H9 (cell line): ENCODE measurements around the gene PIEZO2. TPM values are rescaled to one million over a fixed set of nuclear protein-coding genes. Genes with fewer than 3 reads are reported as not detected.

Experiments
- DNase-seq: peaks from one replicate; pipeline ENCODE4 v3.0.0-alpha.2; 2017
- H2AFZ ChIP-seq: one replicate; pipeline ENCODE4 v1.6.1; 2013; ENCODE audit warnings: mild to moderate bottlenecking, low read length, control low read depth, moderate library complexity
- H2AK5ac ChIP-seq: 2 replicates; pipeline ENCODE4 v1.6.1; 2013; ENCODE audit warnings: low read length, control low read depth, mixed read lengths; ENCODE audit not compliant: insufficient read length
- H2BK120ac ChIP-seq: one replicate; pipeline ENCODE4 v1.6.1; 2013; ENCODE audit warnings: low read depth, mild to moderate bottlenecking, low read length, control low read depth, inconsistent platforms; ENCODE audit not compliant: poor library complexity, severe bottlenecking
- H2BK12ac ChIP-seq: 2 replicates; pipeline ENCODE4 v1.6.1; 2013; ENCODE audit warnings: low read length, control low read depth, mixed read lengths, low read depth; ENCODE audit not compliant: insufficient read length
- H2BK15ac ChIP-seq: 2 replicates; pipeline ENCODE4 v1.6.1; 2013; ENCODE audit warnings: low read depth, low read length, control low read depth
- H2BK20ac ChIP-seq: one replicate; pipeline ENCODE4 v1.6.1; 2013; ENCODE audit warnings: low read depth, mild to moderate bottlenecking, low read length, control low read depth, inconsistent platforms; ENCODE audit not compliant: poor library complexity, severe bottlenecking
- H2BK5ac ChIP-seq: 2 replicates; pipeline ENCODE4 v1.6.1; 2013; ENCODE audit warnings: low read length, control low read depth, mixed read lengths; ENCODE audit not compliant: insufficient read length
- H3K14ac ChIP-seq: 2 replicates; pipeline ENCODE4 v1.6.1; 2013; ENCODE audit warnings: low read length, control low read depth; ENCODE audit not compliant: insufficient read depth
- H3K18ac ChIP-seq: 2 replicates; pipeline ENCODE4 v1.6.1; 2013; ENCODE audit warnings: low read depth, mild to moderate bottlenecking, mixed read lengths, low read length, control low read depth; ENCODE audit not compliant: insufficient read length
- H3K23ac ChIP-seq: 2 replicates; pipeline ENCODE4 v1.6.1; 2013; ENCODE audit warnings: low read length, control low read depth, mixed read lengths, low read depth; ENCODE audit not compliant: insufficient read length
- H3K23me2 ChIP-seq: 2 replicates; pipeline ENCODE4 v1.6.1; 2013; ENCODE audit warnings: low read depth, mild to moderate bottlenecking, mixed read lengths, low read length, control low read depth; ENCODE audit not compliant: insufficient read length, poor library complexity, severe bottlenecking
- H3K27ac ChIP-seq: 2 replicates; pipeline ENCODE4 v1.5.1; 2013; ENCODE audit warnings: low read length, control low read depth, mixed read lengths, low read depth; ENCODE audit not compliant: insufficient read length
- H3K27me3 ChIP-seq: 2 replicates; pipeline ENCODE4 v1.6.1; 2013; ENCODE audit warnings: low read length, control low read depth, inconsistent platforms; ENCODE audit not compliant: insufficient read depth
- H3K4ac ChIP-seq: 2 replicates; pipeline ENCODE4 v1.6.1; 2013; ENCODE audit warnings: low read depth, mild to moderate bottlenecking, control low read depth, inconsistent platforms, low read length, moderate library complexity
- H3K4me1 ChIP-seq: 2 replicates; pipeline ENCODE4 v1.6.1; 2013; ENCODE audit warnings: low read length, control low read depth, inconsistent platforms; ENCODE audit not compliant: insufficient read depth
- H3K4me2 ChIP-seq: 2 replicates; pipeline ENCODE4 v1.6.1; 2013; ENCODE audit warnings: low read length, control low read depth, mixed read lengths; ENCODE audit not compliant: insufficient read length, insufficient read depth
- H3K56ac ChIP-seq: 2 replicates; pipeline ENCODE4 v1.6.1; 2013; ENCODE audit warnings: low read depth, mild to moderate bottlenecking, mixed read lengths, low read length, control low read depth; ENCODE audit not compliant: insufficient read length
- H3K79me1 ChIP-seq: 2 replicates; pipeline ENCODE4 v1.6.1; 2013; ENCODE audit warnings: low read depth, mild to moderate bottlenecking, moderate library complexity, low read length, control low read depth, inconsistent platforms; ENCODE audit not compliant: insufficient read depth, poor library complexity, severe bottlenecking
- H3K79me2 ChIP-seq: 2 replicates; pipeline ENCODE4 v1.6.1; 2013; ENCODE audit warnings: low read length, control low read depth, inconsistent platforms; ENCODE audit not compliant: insufficient read depth
- H3K9ac ChIP-seq: 2 replicates; pipeline ENCODE4 v1.6.1; 2013; ENCODE audit warnings: low read length, control low read depth, mixed read lengths; ENCODE audit not compliant: insufficient read length; ENCODE audit errors: extremely low read depth
- H3K9me3 ChIP-seq: one replicate; pipeline ENCODE4 v1.6.1; 2013; ENCODE audit warnings: low read depth, low read length, inconsistent platforms; ENCODE audit not compliant: control insufficient read depth
- H3T11ph ChIP-seq: one replicate; pipeline ENCODE4 v1.6.1; 2013; ENCODE audit warnings: mild to moderate bottlenecking, low read length, control low read depth, inconsistent platforms
- H4K20me1 ChIP-seq: one replicate; pipeline ENCODE4 v1.6.1; 2013; ENCODE audit not compliant: control insufficient read depth, insufficient read length, insufficient read depth
- H4K5ac ChIP-seq: 2 replicates; pipeline ENCODE4 v1.6.1; 2013; ENCODE audit warnings: low read depth, mild to moderate bottlenecking, mixed read lengths, low read length, control low read depth; ENCODE audit not compliant: insufficient read length
- H4K8ac ChIP-seq: replicated peaks from 2 replicates; pipeline ENCODE4 v1.6.1; 2013; ENCODE audit warnings: low read length, control low read depth, mixed read lengths, low read depth; ENCODE audit not compliant: insufficient read length
- H4K91ac ChIP-seq: 2 replicates; pipeline ENCODE4 v1.6.1; 2013; ENCODE audit warnings: low read depth, mild to moderate bottlenecking, moderate library complexity, mixed read lengths, low read length, control low read depth; ENCODE audit not compliant: insufficient read length
- H3K27ac Mint-ChIP-seq, 3 experiments: 2 replicates in 2 of 3; 3 replicates in 1 of 3; pipeline ENCODE4 v1.8.0; 2020 to 2021; ENCODE audit warnings: mixed read lengths in 3 of 3, mild to moderate bottlenecking in 1 of 3, moderate library complexity in 1 of 3
- H3K27me3 Mint-ChIP-seq: 2 replicates; pipeline ENCODE4 v1.8.0; 2021; ENCODE audit warnings: low read depth, mild to moderate bottlenecking, moderate library complexity, mixed read lengths
- H3K36me3 Mint-ChIP-seq, 3 experiments: 2 replicates in 2 of 3; 3 replicates in 1 of 3; pipeline ENCODE4 v1.8.0; 2020 to 2021; ENCODE audit warnings: low read depth in 3 of 3, mixed read lengths in 3 of 3; ENCODE audit not compliant: insufficient read depth in 1 of 3
- H3K4me1 Mint-ChIP-seq, 2 experiments: 2 replicates each; pipeline ENCODE4 v1.8.0; 2020; ENCODE audit warnings: mixed read lengths in 2 of 2
- H3K4me3 Mint-ChIP-seq, 2 experiments: 2 replicates in 1 of 2; 3 replicates in 1 of 2; pipeline ENCODE4 v1.8.0; 2020 to 2021; ENCODE audit warnings: mild to moderate bottlenecking in 2 of 2, mixed read lengths in 2 of 2, moderate library complexity in 1 of 2
- H3K9me3 Mint-ChIP-seq, 2 experiments: 2 replicates in 1 of 2; 3 replicates in 1 of 2; pipeline ENCODE4 v1.8.0; 2020; ENCODE audit warnings: mild to moderate bottlenecking in 2 of 2, mixed read lengths in 2 of 2, moderate library complexity in 1 of 2
- CTCF ChIP-seq: fragments of 200-600 bp; sonication (generic); conservative IDR thresholded peaks from 3 replicates; pipeline ENCODE4 v1.8.0; 2021; ENCODE audit warnings: antibody characterized with exemption, mild to moderate bottlenecking
- WGBS: extraction: QIAGEN DNeasy Blood & Tissue Kit; methylation state at CpG from one replicate; pipeline ENCODE4 v1.1.7; 2013; ENCODE audit warnings: missing lambda C conversion rate, low lambda C conversion rate, mixed read lengths; ENCODE audit not compliant: insufficient read length; ENCODE audit errors: extremely low coverage; 5-methylcytosine and 5-hydroxymethylcytosine counted together
- total RNA-seq: library from RNA; stranded (reverse); gene quantifications from 2 replicates; pipeline ENCODE4 v1.2.1, GENCODE V29; 2021

PIEZO2 gene
- total RNA-seq, 1 experiment from 2014 or later: 3.9 TPM

- no peak for TF ChIP-seq CTCF
- Histone ChIP-seq H3T11ph (no peak overlapping the region), H3K56ac (no peak overlapping the region), H3K23me2 (no peaks in the 10 kb centered on the region), H2BK20ac (no peak overlapping the region), H3K4ac (no peak overlapping the region), H2BK12ac (no peak overlapping the region), H3K27me3 (no peaks in the 10 kb centered on the region), H3K9ac (no peak overlapping the region), H2BK5ac (no peak overlapping the region), H3K79me2 (no peaks in the 10 kb centered on the region), H3K4me1 (peaks cover 3% of the 10 kb centered on the region; the same call in 1 of the 2 replicates), H4K8ac (no peak overlapping the region), H3K27ac (no peak overlapping the region), H4K91ac (no peak overlapping the region), H3K9me3 (no peaks in the 10 kb centered on the region), H3K23ac (no peak overlapping the region), H4K20me1 (no peaks in the 10 kb centered on the region), H4K5ac (no peak overlapping the region), H3K18ac (no peak overlapping the region), H2BK15ac (no peak overlapping the region), H2AK5ac (no peak overlapping the region), H3K14ac (no peak overlapping the region), H3K79me1 (no peaks in the 10 kb centered on the region), H2BK120ac (no peak overlapping the region), H3K4me2 (no peak overlapping the region), H2AFZ (no peak overlapping the region)
- Mint-ChIP-seq H3K4me3 (no peak overlapping the region), H3K27me3 (no peaks in the 10 kb centered on the region), H3K9me3 (peaks cover 6 to 7% of the 10 kb centered on the region in 2 experiments; a peak in 3 of 5 replicates), H3K27ac (no peak overlapping the region), H3K4me1 (peaks cover 15% of the 10 kb centered on the region in 2 experiments), H3K36me3 (peaks cover 0 to 8% (median 3%) of the 10 kb centered on the region in 3 experiments; a peak in 3 of 7 replicates)
- no CpG with 5 or more reads among the region's 2 CpGs for WGBS
- no peak for DNase-seq
Measured at GRCh38 chr18:10965119-10965518, 184.2 kb downstream of the PIEZO2 start.
